IPS DF 19.7 (cell line): Measurements from ENCODE around the gene THOC7.

Experiments used
- DNase-seq: peaks from one replicate; pipeline ENCODE4 v3.0.0-alpha.2; 2013; ENCODE audit warnings: low read depth, low spot score

THOC7 gene

GRCh38 chr3:63863150-63864007 lies at the start of gene THOC7, which contains the start of gene ATXN7:
Gene THOC7 (minus strand): TSS chr3:63863805. CDS start chr3:63863790, 15 bp downstream.
Gene ATXN7 (plus strand): TSS chr3:63863867. CDS start chr3:63912599, 48,732 bp downstream.
- DNase-seq, result no peak

- DNase-seq, result no peak
These were observed 49.4 kb upstream of the THOC7 start for GRCh38 chr3:63912768-63913588.

- no peak for DNase-seq
These were observed 48.5 kb upstream of the THOC7 start, which contains the start of gene SCAANT1 for GRCh38 chr3:63911873-63912767. Gene SCAANT1 (minus strand): TSS chr3:63912383.

- no peak for DNase-seq
These were observed 47.9 kb upstream of the THOC7 start for GRCh38 chr3:63911509-63911872.

GRCh38 chr3:63910891-63911290 lies 47.3 kb upstream of the THOC7 start:
- DNase-seq, result no peak

GRCh38 chr3:63910001-63910400 lies 46.4 kb upstream of the THOC7 start:
- no peak for DNase-seq

GRCh38 chr3:63909431-63909830 lies 45.8 kb upstream of the THOC7 start:
- DNase-seq, result no peak

GRCh38 chr3:63908776-63909175 lies 45.2 kb upstream of the THOC7 start:
- no peak for DNase-seq

GRCh38 chr3:63908081-63908736 lies 44.6 kb upstream of the THOC7 start:
- DNase-seq, result no peak

GRCh38 chr3:63905731-63906620 lies 42.4 kb upstream of the THOC7 start:
- no peak for DNase-seq

- no peak for DNase-seq
These were observed 36.9 kb upstream of the THOC7 start for GRCh38 chr3:63900459-63900858.

GRCh38 chr3:63900010-63900409 lies 36.4 kb upstream of the THOC7 start:
- no peak for DNase-seq

GRCh38 chr3:63896332-63897030 lies 32.9 kb upstream of the THOC7 start:
- DNase-seq, result no peak

GRCh38 chr3:63895422-63896189 lies 32.0 kb upstream of the THOC7 start:
- no peak for DNase-seq

GRCh38 chr3:63892773-63893352 lies 29.3 kb upstream of the THOC7 start:
- no peak for DNase-seq

- no peak for DNase-seq
These were observed 27.9 kb upstream of the THOC7 start for GRCh38 chr3:63891518-63891917.

- no peak for DNase-seq
These were observed 23.3 kb upstream of the THOC7 start for GRCh38 chr3:63886858-63887257.

GRCh38 chr3:63880653-63881052 lies 17.0 kb upstream of the THOC7 start:
- DNase-seq, result no peak
